Left colon (tissue), 2 donors: ENCODE measurements around the gene SHISAL2A. TPM values are rescaled to one million over a fixed set of nuclear protein-coding genes. Genes with fewer than 3 reads are reported as not detected.

Experiments
- ATAC-seq: fragments of 200-7000 bp; cut with Tn5 transposase; one replicate; pipeline ENCODE4 v1.9.1; 2020; ENCODE audit warnings: mild to moderate bottlenecking, moderate library complexity
- DNase-seq, 2 donors: peaks; one replicate each; pipeline ENCODE4 v3.0.0-alpha.2; 2020
- intact Hi-C, 2 donors: fragments of 100-400 bp; cut with DNase I in 1 of 2; cut with micrococcal nuclease in 1 of 2; formaldehyde crosslinking; loops; one replicate each; pipeline versions ENCODE4 v1.11.2 to v1.14.0; 2022; cut with DNase I, micrococcal nuclease
- total RNA-seq, 2 donors: library from RNA; stranded (reverse); fragmentation: NEBNext Ultra II Directional; extraction: Animal tissue kit (Norgen Biotek cat#: 25700); gene quantifications; one replicate each; pipeline ENCODE4 v1.2.1, GENCODE V29; 2021
- donor health status: DM: no; HTN: no; CAD: no.
- donor health status: DM: yes; HTN: yes; CAD: no.

Gene SHISAL2A
- total RNA-seq, 2 donors from 2014 or later: 0.34 to 0.45 TPM

DNA sequence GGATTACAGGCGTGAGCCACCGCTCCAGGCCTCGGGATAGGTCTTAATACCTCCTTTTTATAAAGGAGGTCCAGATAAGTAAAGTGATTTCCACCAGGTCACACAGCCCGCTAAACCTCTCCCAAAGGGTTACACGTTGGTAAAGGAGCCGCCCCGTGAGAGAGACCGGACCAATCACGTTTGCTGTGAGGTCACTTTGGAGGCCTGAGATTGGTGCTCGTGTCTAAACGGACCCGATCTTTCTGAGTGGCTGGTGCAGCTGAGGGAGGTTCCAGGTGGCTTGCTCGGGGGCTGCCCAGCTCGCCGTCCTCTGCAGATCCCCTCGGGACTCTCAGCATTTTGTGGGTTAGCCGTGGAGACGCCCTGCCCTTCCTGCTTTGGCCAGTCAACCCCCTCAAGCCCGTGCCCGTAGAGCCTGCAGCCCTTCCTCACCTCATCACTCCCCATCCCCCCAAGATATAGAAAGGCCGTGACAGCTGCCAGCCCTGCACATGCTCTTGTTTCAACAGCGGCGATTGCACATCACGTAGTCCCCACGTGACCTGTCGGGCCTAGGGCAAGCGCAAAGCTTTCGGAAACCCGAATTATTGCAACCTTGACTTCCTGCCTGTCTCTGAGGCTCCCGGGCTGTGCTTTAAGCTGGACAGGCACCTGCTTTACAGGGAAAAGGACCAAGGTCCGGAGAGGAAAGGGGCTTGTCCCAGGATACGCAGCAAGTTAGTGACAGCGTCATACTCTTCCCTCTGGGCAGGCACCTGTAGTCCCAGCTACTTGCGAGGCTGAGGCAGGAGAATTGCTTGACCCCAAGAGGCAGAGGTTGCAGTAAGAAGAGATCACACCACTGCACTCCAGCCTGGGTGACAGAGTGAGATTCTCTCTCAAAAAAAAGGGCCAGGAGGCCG lies 70.2 kb downstream of the SHISAL2A start:
- intact Hi-C loops: loop anchor here in 1 of 2 donors (10.0 kb wide), 1 partner anchor 492 kb away; the partner anchor contains the start of gene CPT2
- peak; percentile 89 to 95 for DNase-seq
- peak; percentile 66 for ATAC-seq

DNA sequence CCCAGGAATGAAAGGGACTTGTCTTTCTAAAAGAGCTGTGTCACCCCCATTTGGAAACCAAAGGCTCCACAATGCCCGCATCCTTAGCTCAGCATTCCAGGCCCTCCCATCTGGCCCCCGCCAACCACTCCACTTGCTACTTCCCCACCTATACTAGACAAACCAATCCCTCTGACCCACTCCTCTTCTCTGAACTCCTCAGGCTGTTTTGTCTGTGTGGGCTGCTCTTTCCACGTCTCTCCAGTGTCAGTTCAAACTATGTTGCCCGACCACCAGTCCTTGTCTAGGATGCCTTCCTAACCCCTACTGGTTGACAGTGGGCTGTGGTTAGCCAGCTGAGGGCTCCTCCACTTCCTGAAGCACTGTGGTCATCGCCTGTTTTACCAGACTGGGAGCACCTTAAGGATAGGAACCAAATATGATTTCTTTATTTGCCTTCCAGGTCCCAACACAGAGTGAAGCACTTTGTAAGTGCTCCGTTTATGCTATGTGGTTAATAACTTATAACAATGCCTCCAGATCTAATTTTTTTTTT lies 73.2 kb downstream of the SHISAL2A start:
- intact Hi-C loops: loop anchor here in 1 of 2 donors (10.0 kb wide), 1 partner anchor 489 kb away; the partner anchor contains the start of gene CPT2
- ATAC-seq (no peak), DNase-seq (no peak)

Other genes with a start within 250 kb of the SHISAL2A start
- gene ORC1, start 228.7 kb upstream of the SHISAL2A start, total RNA-seq: 1 to 10 TPM; 1.7 to 4.3 TPM
- 10 to 100 TPM; 45.8 to 50.0 TPM for gene PRPF38A, start 228.6 kb upstream of the SHISAL2A start, total RNA-seq
- gene TUT4, start 80.1 kb upstream of the SHISAL2A start, total RNA-seq: 10 to 100 TPM; 22.3 to 24.5 TPM
- 1 to 10 TPM; 1.4 to 3.0 TPM for gene GPX7, start 30.8 kb upstream of the SHISAL2A start, total RNA-seq
- 10 to 100 TPM; 21.3 to 28.1 TPM for gene COA7, start 65.2 kb downstream of the SHISAL2A start, total RNA-seq
- gene ZYG11B, start 93.3 kb downstream of the SHISAL2A start, total RNA-seq: 10 to 100 TPM; 29.0 to 30.3 TPM
- gene ZYG11A, start 209.6 kb downstream of the SHISAL2A start, total RNA-seq: under 1 TPM; 0.06 to 0.12 TPM